Measurements from ENCODE around the gene NBEA.
A peak's percentile ranks its signal among the peaks of the same experiment; 100 is the strongest.

The NBEA gene

GRCh38 chr13:35460061-35460460 lies 518.0 kb downstream of the NBEA start:
- no peak for DNase-seq (ENCODE audit: low read depth)
- in situ Hi-C loops (cut with HindIII; ENCODE audit: low sequenced_read_pairs), result no loop called here
- TF ChIP-seq CTCF (IDR thresholded peaks at IDR 0.05; ENCODE audit: low read depth, low read length, missing control alignments), result no peak
- H3K4me3 ChIP-seq (ENCODE audit: low read depth, low read length), result no peak overlapping the region

GRCh38 chr13:35465371-35465770 lies 523.3 kb downstream of the NBEA start:
- in situ Hi-C loops (cut with HindIII; ENCODE audit: low sequenced_read_pairs), result no loop called here
- H3K4me3 ChIP-seq (ENCODE audit: low read depth, low read length), result no peak overlapping the region
- no peak for DNase-seq (ENCODE audit: low read depth)
- TF ChIP-seq CTCF (IDR thresholded peaks at IDR 0.05; ENCODE audit: low read depth, low read length, missing control alignments), result no peak

- DNase-seq (ENCODE audit: low read depth), result no peak
- no peak for TF ChIP-seq CTCF (IDR thresholded peaks at IDR 0.05; ENCODE audit: low read depth, low read length, missing control alignments)
- in situ Hi-C loops (cut with HindIII; ENCODE audit: low sequenced_read_pairs), result no loop called here
- H3K4me3 ChIP-seq (ENCODE audit: low read depth, low read length), result no peak overlapping the region
Measured at GRCh38 chr13:35468195-35468594, 526.1 kb downstream of the NBEA start.

- no peak overlapping the region for H3K4me3 ChIP-seq (ENCODE audit: low read depth, low read length)
- no peak for TF ChIP-seq CTCF (IDR thresholded peaks at IDR 0.05; ENCODE audit: low read depth, low read length, missing control alignments)
- DNase-seq (ENCODE audit: low read depth), result no peak
- in situ Hi-C loops (cut with HindIII; ENCODE audit: low sequenced_read_pairs), result no loop called here
Measured at GRCh38 chr13:35469806-35470525, 527.9 kb downstream of the NBEA start.

- in situ Hi-C loops (cut with HindIII; ENCODE audit: low sequenced_read_pairs), result no loop called here
- peak overlapping the region; percentile 28 for H3K4me3 ChIP-seq (ENCODE audit: low read depth, low read length)
- no peak for TF ChIP-seq CTCF (IDR thresholded peaks at IDR 0.05; ENCODE audit: low read depth, low read length, missing control alignments)
- no peak for DNase-seq (ENCODE audit: low read depth)
Measured at GRCh38 chr13:35470671-35471661, 528.9 kb downstream of the NBEA start.

- TF ChIP-seq CTCF (IDR thresholded peaks at IDR 0.05; ENCODE audit: low read depth, low read length, missing control alignments), result no peak
- in situ Hi-C loops (cut with HindIII; ENCODE audit: low sequenced_read_pairs), result no loop called here
- no peak for DNase-seq (ENCODE audit: low read depth)
- no peak overlapping the region for H3K4me3 ChIP-seq (ENCODE audit: low read depth, low read length)
Measured at GRCh38 chr13:35471706-35472322, 529.7 kb downstream of the NBEA start.
